HepG2 (cell line): Measurements from ENCODE around the gene NDUFAF3. TPM values are rescaled to one million over a fixed set of nuclear protein-coding genes. Genes with fewer than 3 reads are reported as not detected.

Source experiments
- DR1 ChIP-seq: sonication (generic); formaldehyde crosslinking; IDR thresholded peaks from 2 replicates; pipeline ENCODE4 v1.8.0; 2021; ENCODE audit warnings: mild to moderate bottlenecking, missing genetic modification reagents, inconsistent platforms
- GATA4 ChIP-seq: sonication (generic); IDR thresholded peaks from 2 replicates; pipeline ENCODE4 v1.6.1; 2016; ENCODE audit warnings: antibody characterized with exemption, low read depth, borderline replicate concordance
- HES4 ChIP-seq: sonication (generic); formaldehyde crosslinking; IDR thresholded peaks from 2 replicates; pipeline ENCODE4 v1.9.0; 2021; ENCODE audit warnings: mild to moderate bottlenecking, missing genetic modification reagents, borderline replicate concordance
- HOXA3 ChIP-seq: sonication (generic); formaldehyde crosslinking; IDR thresholded peaks from 2 replicates; pipeline ENCODE4 v1.5.0; 2020; ENCODE audit warnings: missing genetic modification reagents
- IKZF1 ChIP-seq: fragments of 450-650 bp; IDR thresholded peaks from 2 replicates; pipeline ENCODE4 v1.7.1; 2016
- IRF2 ChIP-seq: IDR thresholded peaks from 2 replicates; pipeline ENCODE4 v1.6.1; 2018; ENCODE audit warnings: missing genetic modification reagents, missing compliant biosample characterization
- KAT7 ChIP-seq: IDR thresholded peaks from 2 replicates; pipeline ENCODE4 v1.6.1; 2018; ENCODE audit warnings: borderline replicate concordance, missing compliant biosample characterization
- LCORL ChIP-seq, 2 experiments: fragments of 450-650 bp in 1 of 2; sonication (generic) in 1 of 2; formaldehyde crosslinking in 1 of 2; IDR thresholded peaks; 2 replicates each; pipeline versions ENCODE4 v1.5.0 to v1.6.1; 2017 to 2020; ENCODE audit warnings: antibody characterized with exemption in 1 of 2, missing genetic modification reagents in 1 of 2
- PLRG1 ChIP-seq: fragments of 450-650 bp; conservative IDR thresholded peaks from 2 replicates; pipeline ENCODE4 v1.6.1; 2016
- REPIN1 ChIP-seq: sonication (generic); formaldehyde crosslinking; IDR thresholded peaks from 2 replicates; pipeline ENCODE4 v1.8.0; 2022; ENCODE audit warnings: missing genetic modification reagents, low read depth, mild to moderate bottlenecking, borderline replicate concordance
- RFX1 ChIP-seq: fragments of 450-650 bp; IDR thresholded peaks from 2 replicates; pipeline ENCODE4 v1.6.1; 2017
- SIX1 ChIP-seq: sonication (generic); formaldehyde crosslinking; IDR thresholded peaks from 2 replicates; pipeline ENCODE4 v1.4.0; 2020; ENCODE audit warnings: missing genetic modification reagents, borderline replicate concordance
- ZBTB20 ChIP-seq: sonication (generic); formaldehyde crosslinking; IDR thresholded peaks from 2 replicates; pipeline ENCODE4 v1.8.1; 2023; ENCODE audit warnings: missing genetic modification reagents, low read depth, mild to moderate bottlenecking, borderline replicate concordance
- ZNF12 ChIP-seq: sonication (generic); formaldehyde crosslinking; IDR thresholded peaks from 2 replicates; pipeline ENCODE4 v1.5.0; 2020; ENCODE audit warnings: missing genetic modification reagents
- ZNF367 ChIP-seq: sonication (generic); formaldehyde crosslinking; IDR thresholded peaks from 2 replicates; pipeline ENCODE4 v1.4.0; 2020; ENCODE audit warnings: missing genetic modification reagents, borderline replicate concordance
- ZNF577 ChIP-seq: sonication (generic); formaldehyde crosslinking; IDR thresholded peaks from 2 replicates; pipeline ENCODE4 v1.4.0; 2020; ENCODE audit warnings: mild to moderate bottlenecking, low read depth, missing genetic modification reagents, borderline replicate concordance
- ZNF672 ChIP-seq: sonication (generic); formaldehyde crosslinking; IDR thresholded peaks from 2 replicates; pipeline ENCODE4 v1.8.1; 2022; ENCODE audit warnings: missing genetic modification reagents
- ZNF678 ChIP-seq: sonication (generic); formaldehyde crosslinking; IDR thresholded peaks from 2 replicates; pipeline ENCODE4 v1.4.0; 2020; ENCODE audit warnings: mild to moderate bottlenecking, missing genetic modification reagents
- ZSCAN30 ChIP-seq: sonication (generic); formaldehyde crosslinking; IDR thresholded peaks from 2 replicates; pipeline ENCODE4 v1.5.0; 2020; ENCODE audit warnings: mild to moderate bottlenecking, missing genetic modification reagents
- polyA plus RNA-seq, 8 experiments: library from polyadenylated mRNA; depleted of rRNA in 3 of 8; stranded (reverse) in 7 of 8; unstranded in 1 of 8; fragments of >200 nt; fragmentation: Illumina TruSeq in 4 of 8; extraction: Trizol in 4 of 8; gene quantifications; 2 replicates each; pipeline versions ENCODE4 v1.2.1 to v1.2.3, GENCODE V29; 2011 to 2016; ENCODE audit warnings: low read depth in 4 of 8, missing spikeins in 1 of 8, mixed read lengths in 1 of 8; ENCODE audit not compliant: insufficient read depth in 1 of 8
- total RNA-seq, 5 experiments: library from RNA; depleted of rRNA; stranded (reverse); fragments of >200 nt; fragmentation: Illumina TruSeq; extraction: Trizol; gene quantifications; 2 replicates each; pipeline ENCODE4 v1.2.3, GENCODE V29; 2016; ENCODE audit warnings: low read depth in 1 of 5
- TF ChIP-seq, protein P1 (sequence below): sonication (generic); formaldehyde crosslinking; IDR thresholded peaks from 2 replicates; pipeline ENCODE4 v1.8.1; 2023; ENCODE audit warnings: mild to moderate bottlenecking, moderate library complexity, missing genetic modification reagents
- TF ChIP-seq, protein P2 (sequence below): sonication (generic); formaldehyde crosslinking; IDR thresholded peaks from 2 replicates; pipeline ENCODE4 v1.5.0; 2020; ENCODE audit warnings: mild to moderate bottlenecking, missing genetic modification reagents
- TF ChIP-seq, protein P3 (sequence below): sonication (generic); formaldehyde crosslinking; IDR thresholded peaks from 2 replicates; pipeline ENCODE4 v1.8.1; 2023; ENCODE audit warnings: mild to moderate bottlenecking, missing genetic modification reagents
- TF ChIP-seq, protein P4 (sequence below): sonication (generic); formaldehyde crosslinking; conservative IDR thresholded peaks from 2 replicates; pipeline ENCODE4 v1.4.0; 2020; ENCODE audit warnings: missing genetic modification reagents
- TF ChIP-seq, protein P5 (sequence below): sonication (generic); formaldehyde crosslinking; IDR thresholded peaks from 2 replicates; pipeline ENCODE4 v1.4.0; 2020; ENCODE audit warnings: low read depth, mild to moderate bottlenecking, missing genetic modification reagents

NDUFAF3 gene
- total and polyA plus RNA-seq, 2 of the 13 experiments (the other 11 are each of a cell fraction or from before 2014, with no cell fraction given): 39.0 to 50.0 TPM

DNA sequence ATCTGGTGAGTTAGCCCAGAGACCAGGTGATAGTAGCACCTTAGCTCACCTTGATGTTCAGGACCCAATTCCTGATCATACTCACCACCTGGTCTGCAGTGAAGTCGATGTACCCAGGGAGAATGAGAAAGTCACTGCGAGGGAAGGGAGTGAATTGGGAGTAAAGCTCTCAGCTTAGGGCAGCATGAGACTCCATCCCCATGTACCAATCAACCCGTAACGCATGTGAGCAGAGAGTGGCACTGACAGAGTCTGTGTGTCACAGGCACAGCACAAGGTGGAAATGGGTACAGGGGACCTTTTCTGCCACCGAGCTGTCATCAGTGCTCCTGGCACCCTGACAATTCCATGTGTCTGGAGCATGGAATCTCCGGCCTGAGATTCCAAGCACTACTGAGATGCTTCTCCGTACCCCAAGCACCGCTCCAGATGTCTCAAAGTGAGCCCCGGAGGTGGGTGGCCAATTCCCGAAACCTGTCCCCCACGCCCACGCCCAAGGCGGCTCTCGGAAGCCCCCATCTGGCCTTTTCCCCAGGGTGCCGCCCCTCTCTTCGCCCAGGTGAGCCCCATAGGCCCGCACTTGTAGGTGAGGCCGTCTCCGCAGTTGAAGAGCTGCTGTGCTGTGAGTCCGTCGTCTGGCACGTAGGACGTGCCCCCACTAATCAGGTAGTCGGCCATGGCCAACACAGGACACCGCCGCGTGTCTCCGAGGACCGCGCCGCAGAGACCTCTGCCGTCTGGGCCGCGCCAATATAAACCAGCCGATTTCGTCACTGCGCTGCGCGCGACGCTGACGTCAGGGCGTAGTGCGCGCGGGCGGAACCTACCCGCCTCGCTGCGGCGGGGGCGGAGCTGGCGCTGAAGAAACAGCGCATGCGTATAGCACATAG, 7.0 kb downstream of the NDUFAF3 start, which contains the start of gene IMPDH2 (continued):
- TF ChIP-seq, protein P1, sequence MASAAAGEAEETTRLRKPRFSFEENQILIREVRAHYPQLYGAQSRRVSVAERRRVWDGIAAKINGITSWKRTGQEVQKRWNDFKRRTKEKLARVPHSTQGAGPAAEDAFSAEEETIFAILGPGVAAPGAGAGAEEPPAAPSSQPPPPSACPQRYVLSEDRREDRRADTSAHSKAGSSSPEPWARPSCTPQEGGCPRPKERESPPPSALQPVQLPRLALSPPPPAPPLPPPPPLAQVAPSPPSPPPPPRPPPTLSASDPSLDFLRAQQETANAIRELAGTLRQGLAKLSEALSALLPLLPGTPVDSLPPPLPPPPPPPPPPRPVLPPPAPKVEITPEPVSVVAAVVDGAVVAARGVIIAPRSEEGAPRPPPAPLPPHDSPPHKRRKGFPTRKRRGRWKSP (CRISPR knock-in tag): peak; percentile 85
- TF ChIP-seq HOXA3 (CRISPR knock-in tag) (peak; percentile 98), PLRG1 (no peak), GATA4 (peak; percentile 90; the same call in 1 of the 2 replicates), IKZF1 (no peak), HES4 (CRISPR knock-in tag) (peak; percentile 90), LCORL (IDR thresholded peaks at IDR 0.05) (no peak), LCORL (CRISPR knock-in tag; IDR thresholded peaks at IDR 0.05) (0 out of 2 replicates have a peak, but pooled peaks have one; percentile 50), IRF2 (CRISPR knock-in tag) (peak; percentile 94), ZNF672 (CRISPR knock-in tag) (0 out of 2 replicates have a peak, but pooled peaks have one; percentile 46), ZBTB20 (CRISPR knock-in tag) (0 out of 2 replicates have a peak, but pooled peaks have one; percentile 74), ZNF12 (CRISPR knock-in tag) (peak; percentile 49; the same call in 1 of the 2 replicates), ZNF577 (CRISPR knock-in tag) (no peak), DR1 (CRISPR knock-in tag) (peak; percentile 99), REPIN1 (peak; percentile 93), KAT7 (CRISPR knock-in tag) (peak; percentile 81; the same call in 1 of the 2 replicates), ZSCAN30 (CRISPR knock-in tag) (peak; percentile 58; the same call in 1 of the 2 replicates), ZNF678 (CRISPR knock-in tag) (peak; percentile 73; the same call in 1 of the 2 replicates), RFX1 (no peak), SIX1 (CRISPR knock-in tag) (peak; percentile 63; the same call in 1 of the 2 replicates), ZNF367 (CRISPR knock-in tag) (peak; percentile 83; the same call in 1 of the 2 replicates)
- TF ChIP-seq, protein P2, sequence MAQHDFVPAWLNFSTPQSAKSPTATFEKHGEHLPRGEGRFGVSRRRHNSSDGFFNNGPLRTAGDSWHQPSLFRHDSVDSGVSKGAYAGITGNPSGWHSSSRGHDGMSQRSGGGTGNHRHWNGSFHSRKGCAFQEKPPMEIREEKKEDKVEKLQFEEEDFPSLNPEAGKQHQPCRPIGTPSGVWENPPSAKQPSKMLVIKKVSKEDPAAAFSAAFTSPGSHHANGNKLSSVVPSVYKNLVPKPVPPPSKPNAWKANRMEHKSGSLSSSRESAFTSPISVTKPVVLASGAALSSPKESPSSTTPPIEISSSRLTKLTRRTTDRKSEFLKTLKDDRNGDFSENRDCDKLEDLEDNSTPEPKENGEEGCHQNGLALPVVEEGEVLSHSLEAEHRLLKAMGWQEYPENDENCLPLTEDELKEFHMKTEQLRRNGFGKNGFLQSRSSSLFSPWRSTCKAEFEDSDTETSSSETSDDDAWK: no peak
- TF ChIP-seq, protein P3, sequence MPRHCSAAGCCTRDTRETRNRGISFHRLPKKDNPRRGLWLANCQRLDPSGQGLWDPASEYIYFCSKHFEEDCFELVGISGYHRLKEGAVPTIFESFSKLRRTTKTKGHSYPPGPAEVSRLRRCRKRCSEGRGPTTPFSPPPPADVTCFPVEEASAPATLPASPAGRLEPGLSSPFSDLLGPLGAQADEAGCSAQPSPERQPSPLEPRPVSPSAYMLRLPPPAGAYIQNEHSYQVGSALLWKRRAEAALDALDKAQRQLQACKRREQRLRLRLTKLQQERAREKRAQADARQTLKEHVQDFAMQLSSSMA: peak; percentile 68; the same call in 1 of the 2 replicates
- TF ChIP-seq, protein P4, sequence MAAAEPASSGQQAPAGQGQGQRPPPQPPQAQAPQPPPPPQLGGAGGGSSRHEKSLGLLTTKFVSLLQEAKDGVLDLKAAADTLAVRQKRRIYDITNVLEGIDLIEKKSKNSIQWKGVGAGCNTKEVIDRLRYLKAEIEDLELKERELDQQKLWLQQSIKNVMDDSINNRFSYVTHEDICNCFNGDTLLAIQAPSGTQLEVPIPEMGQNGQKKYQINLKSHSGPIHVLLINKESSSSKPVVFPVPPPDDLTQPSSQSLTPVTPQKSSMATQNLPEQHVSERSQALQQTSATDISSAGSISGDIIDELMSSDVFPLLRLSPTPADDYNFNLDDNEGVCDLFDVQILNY (CRISPR knock-in tag): peak; percentile 88
- TF ChIP-seq, protein P5, sequence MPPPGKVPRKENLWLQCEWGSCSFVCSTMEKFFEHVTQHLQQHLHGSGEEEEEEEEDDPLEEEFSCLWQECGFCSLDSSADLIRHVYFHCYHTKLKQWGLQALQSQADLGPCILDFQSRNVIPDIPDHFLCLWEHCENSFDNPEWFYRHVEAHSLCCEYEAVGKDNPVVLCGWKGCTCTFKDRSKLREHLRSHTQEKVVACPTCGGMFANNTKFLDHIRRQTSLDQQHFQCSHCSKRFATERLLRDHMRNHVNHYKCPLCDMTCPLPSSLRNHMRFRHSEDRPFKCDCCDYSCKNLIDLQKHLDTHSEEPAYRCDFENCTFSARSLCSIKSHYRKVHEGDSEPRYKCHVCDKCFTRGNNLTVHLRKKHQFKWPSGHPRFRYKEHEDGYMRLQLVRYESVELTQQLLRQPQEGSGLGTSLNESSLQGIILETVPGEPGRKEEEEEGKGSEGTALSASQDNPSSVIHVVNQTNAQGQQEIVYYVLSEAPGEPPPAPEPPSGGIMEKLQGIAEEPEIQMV (CRISPR knock-in tag): peak; percentile 81; the same call in 1 of the 2 replicates
